ENCODE data around the gene ARHGAP15. TPM values are rescaled to one million over a fixed set of nuclear protein-coding genes. Genes with fewer than 3 reads are reported as not detected.

ARHGAP15 gene
- total RNA-seq, 2 experiments from 2014 or later = 72.1 to 98.4 TPM

- CTCF ChIA-PET (ENCODE audit: unreplicated experiment) = no interaction called here
- H3K9me3 ChIP-seq (ENCODE audit: low read length) = no peaks in the 10 kb centered on the region
- no peak overlapping the region for H3K4me2 ChIP-seq (ENCODE audit: low read length)
- H3K79me2 ChIP-seq (ENCODE audit: insufficient read depth, low read depth, low read length) = no peaks in the 10 kb centered on the region
- H3K36me3 ChIP-seq (ENCODE audit: insufficient read depth, low read length) = peaks cover 23% of the 10 kb centered on the region; the same call in 1 of the 2 replicates
- no peaks in the 10 kb centered on the region for H4K20me1 ChIP-seq (ENCODE audit: insufficient read depth, low read length)
- no peak for TF ChIP-seq EZH2phosphoT487 (IDR thresholded peaks at IDR 0.05; ENCODE audit: borderline replicate concordance, low read depth, low read length)
- TF ChIP-seq, protein P1, sequence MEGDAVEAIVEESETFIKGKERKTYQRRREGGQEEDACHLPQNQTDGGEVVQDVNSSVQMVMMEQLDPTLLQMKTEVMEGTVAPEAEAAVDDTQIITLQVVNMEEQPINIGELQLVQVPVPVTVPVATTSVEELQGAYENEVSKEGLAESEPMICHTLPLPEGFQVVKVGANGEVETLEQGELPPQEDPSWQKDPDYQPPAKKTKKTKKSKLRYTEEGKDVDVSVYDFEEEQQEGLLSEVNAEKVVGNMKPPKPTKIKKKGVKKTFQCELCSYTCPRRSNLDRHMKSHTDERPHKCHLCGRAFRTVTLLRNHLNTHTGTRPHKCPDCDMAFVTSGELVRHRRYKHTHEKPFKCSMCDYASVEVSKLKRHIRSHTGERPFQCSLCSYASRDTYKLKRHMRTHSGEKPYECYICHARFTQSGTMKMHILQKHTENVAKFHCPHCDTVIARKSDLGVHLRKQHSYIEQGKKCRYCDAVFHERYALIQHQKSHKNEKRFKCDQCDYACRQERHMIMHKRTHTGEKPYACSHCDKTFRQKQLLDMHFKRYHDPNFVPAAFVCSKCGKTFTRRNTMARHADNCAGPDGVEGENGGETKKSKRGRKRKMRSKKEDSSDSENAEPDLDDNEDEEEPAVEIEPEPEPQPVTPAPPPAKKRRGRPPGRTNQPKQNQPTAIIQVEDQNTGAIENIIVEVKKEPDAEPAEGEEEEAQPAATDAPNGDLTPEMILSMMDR (conservative IDR thresholded peaks at IDR 0.05; ENCODE audit: low read length) = no peak
- intact Hi-C loops (cut with micrococcal nuclease; ENCODE audit: unreplicated experiment) = no loop called here
- H3K9me2 ChIP-seq (ENCODE audit: insufficient read depth, low read length) = no peaks in the 10 kb centered on the region
- DNase-seq (ENCODE audit: low spot score) = no peak
- no peaks in the 10 kb centered on the region for H3K4me1 ChIP-seq (ENCODE audit: insufficient read depth, low read length, poor library complexity, severe bottlenecking)
- POLR2A ChIA-PET = interaction anchor here (0.7 kb wide), 1 partner anchor 124 kb away, joined by 4 read pairs; no protein-coding TSS in a partner anchor
- H3K27ac ChIP-seq (ENCODE audit: low read depth, low read length, poor library complexity, severe bottlenecking) = no peak overlapping the region
- H2AFZ ChIP-seq (ENCODE audit: low read length) = no peak overlapping the region
- BruUV-seq (replicated peaks) = no TSS peak
- no peak overlapping the region for H3K4me3 ChIP-seq (ENCODE audit: low read depth, low read length, poor library complexity, severe bottlenecking)
These were observed 576.0 kb downstream of the ARHGAP15 start for GRCh38 chr2:143705108-143705707.

DNA sequence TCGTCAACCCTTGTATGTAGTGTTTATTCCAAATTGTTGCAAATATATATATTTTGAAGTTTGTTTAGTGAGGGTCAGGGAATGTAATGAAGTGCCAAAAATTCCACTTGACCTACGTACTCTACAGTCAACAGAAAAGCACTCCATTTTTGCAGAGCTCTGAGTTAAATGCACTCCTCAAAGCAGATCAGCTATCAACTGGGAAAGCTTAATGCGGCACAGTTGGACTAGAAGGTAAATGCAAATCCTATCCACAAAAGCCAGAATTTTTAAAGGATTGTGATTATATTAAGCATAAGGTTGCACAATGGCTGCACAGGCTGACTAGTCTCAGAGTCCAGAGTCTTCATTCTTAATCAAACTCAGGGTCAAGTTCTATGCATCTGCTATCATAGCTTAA lies 577.1 kb downstream of the ARHGAP15 start:
- Histone ChIP-seq H3K9me2 (ENCODE audit: insufficient read depth, low read length) (no peaks in the 10 kb centered on the region), H3K4me3 (ENCODE audit: low read depth, low read length, poor library complexity, severe bottlenecking) (no peak overlapping the region), H2AFZ (ENCODE audit: low read length) (no peak overlapping the region), H3K4me1 (ENCODE audit: insufficient read depth, low read length, poor library complexity, severe bottlenecking) (no peaks in the 10 kb centered on the region), H3K4me2 (ENCODE audit: low read length) (no peak overlapping the region), H4K20me1 (ENCODE audit: insufficient read depth, low read length) (no peaks in the 10 kb centered on the region), H3K36me3 (ENCODE audit: insufficient read depth, low read length) (peaks cover 23% of the 10 kb centered on the region; the same call in 1 of the 2 replicates), H3K79me2 (ENCODE audit: insufficient read depth, low read depth, low read length) (no peaks in the 10 kb centered on the region), H3K27ac (ENCODE audit: low read depth, low read length, poor library complexity, severe bottlenecking) (no peak overlapping the region), H3K9me3 (ENCODE audit: low read length) (no peaks in the 10 kb centered on the region)
- CTCF ChIA-PET (ENCODE audit: unreplicated experiment) = no interaction called here
- no peak for TF ChIP-seq EZH2phosphoT487 (IDR thresholded peaks at IDR 0.05; ENCODE audit: borderline replicate concordance, low read depth, low read length)
- TF ChIP-seq, protein P1 (conservative IDR thresholded peaks at IDR 0.05; ENCODE audit: low read length) = no peak
- intact Hi-C loops (cut with micrococcal nuclease; ENCODE audit: unreplicated experiment) = no loop called here
- BruUV-seq (replicated peaks) = no TSS peak
- POLR2A ChIA-PET = no interaction called here
- DNase-seq (ENCODE audit: low spot score) = no peak

DNA sequence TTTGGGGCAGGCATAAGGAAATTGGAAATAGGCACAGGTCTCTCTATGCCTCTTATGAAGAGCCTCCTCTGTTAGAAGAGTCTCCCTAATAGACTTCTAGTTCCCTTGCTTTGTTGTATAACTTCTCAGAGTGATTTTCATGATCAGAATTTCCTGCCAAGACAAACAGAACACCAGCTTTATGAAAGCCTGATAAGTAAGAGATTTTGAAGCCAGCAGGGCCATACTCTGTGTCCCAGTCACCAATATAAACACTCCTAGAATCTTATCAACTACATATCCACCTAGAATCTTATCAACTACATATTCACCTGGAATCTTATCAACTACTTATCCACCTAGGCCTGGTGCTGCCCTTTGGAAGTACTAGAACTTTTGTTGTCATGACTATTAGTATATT lies 579.5 kb downstream of the ARHGAP15 start:
- H3K27ac ChIP-seq (ENCODE audit: low read depth, low read length, poor library complexity, severe bottlenecking) = no peak overlapping the region
- no peaks in the 10 kb centered on the region for H3K4me1 ChIP-seq (ENCODE audit: insufficient read depth, low read length, poor library complexity, severe bottlenecking)
- intact Hi-C loops (cut with micrococcal nuclease; ENCODE audit: unreplicated experiment) = no loop called here
- POLR2A ChIA-PET = interaction anchor here (0.6 to 0.8 kb wide), 2 partner anchors 187 to 609 kb away, joined by 3 read pairs; no protein-coding TSS in a partner anchor
- H3K4me2 ChIP-seq (ENCODE audit: low read length) = no peak overlapping the region
- BruUV-seq (replicated peaks) = no TSS peak
- H3K9me2 ChIP-seq (ENCODE audit: insufficient read depth, low read length) = no peaks in the 10 kb centered on the region
- H2AFZ ChIP-seq (ENCODE audit: low read length) = no peak overlapping the region
- peaks cover 26% of the 10 kb centered on the region; the same call in 1 of the 2 replicates for H3K36me3 ChIP-seq (ENCODE audit: insufficient read depth, low read length)
- TF ChIP-seq, protein P1 (conservative IDR thresholded peaks at IDR 0.05; ENCODE audit: low read length) = no peak
- no peak for TF ChIP-seq EZH2phosphoT487 (IDR thresholded peaks at IDR 0.05; ENCODE audit: borderline replicate concordance, low read depth, low read length)
- no peak for DNase-seq (ENCODE audit: low spot score)
- CTCF ChIA-PET (ENCODE audit: unreplicated experiment) = no interaction called here
- no peaks in the 10 kb centered on the region for H4K20me1 ChIP-seq (ENCODE audit: insufficient read depth, low read length)
- H3K79me2 ChIP-seq (ENCODE audit: insufficient read depth, low read depth, low read length) = no peaks in the 10 kb centered on the region
- no peak overlapping the region for H3K4me3 ChIP-seq (ENCODE audit: low read depth, low read length, poor library complexity, severe bottlenecking)
- H3K9me3 ChIP-seq (ENCODE audit: low read length) = no peaks in the 10 kb centered on the region

Data from OCI-LY7 (cell line).